ENCODE data around the gene CST11.
"Not testable (repeated sequence)": the region's sequence is repeated elsewhere in the genome, so short reads cannot be mapped to it uniquely, and the experiment has no call there.

DNA sequence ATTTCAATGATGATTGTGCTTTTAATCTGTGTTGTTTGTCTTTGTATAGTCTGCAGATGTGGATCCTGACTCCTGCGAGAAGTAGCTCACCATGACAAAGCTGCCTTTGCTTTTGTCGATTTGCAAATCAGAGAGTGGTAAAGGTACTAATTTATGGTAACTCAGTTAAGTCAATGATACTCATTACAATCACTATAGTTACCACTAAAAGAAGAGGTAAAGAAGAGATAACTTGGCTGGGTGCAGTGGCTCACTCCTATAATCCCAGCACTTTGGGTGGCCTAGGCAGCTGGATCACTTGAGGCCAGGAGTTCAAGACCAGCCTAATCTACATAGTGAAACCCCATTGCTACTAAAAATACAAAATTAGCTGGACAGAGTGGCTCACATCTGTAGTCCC lies 20.6 kb upstream of the CST11 start:
- TF ChIP-seq, protein P1, sequence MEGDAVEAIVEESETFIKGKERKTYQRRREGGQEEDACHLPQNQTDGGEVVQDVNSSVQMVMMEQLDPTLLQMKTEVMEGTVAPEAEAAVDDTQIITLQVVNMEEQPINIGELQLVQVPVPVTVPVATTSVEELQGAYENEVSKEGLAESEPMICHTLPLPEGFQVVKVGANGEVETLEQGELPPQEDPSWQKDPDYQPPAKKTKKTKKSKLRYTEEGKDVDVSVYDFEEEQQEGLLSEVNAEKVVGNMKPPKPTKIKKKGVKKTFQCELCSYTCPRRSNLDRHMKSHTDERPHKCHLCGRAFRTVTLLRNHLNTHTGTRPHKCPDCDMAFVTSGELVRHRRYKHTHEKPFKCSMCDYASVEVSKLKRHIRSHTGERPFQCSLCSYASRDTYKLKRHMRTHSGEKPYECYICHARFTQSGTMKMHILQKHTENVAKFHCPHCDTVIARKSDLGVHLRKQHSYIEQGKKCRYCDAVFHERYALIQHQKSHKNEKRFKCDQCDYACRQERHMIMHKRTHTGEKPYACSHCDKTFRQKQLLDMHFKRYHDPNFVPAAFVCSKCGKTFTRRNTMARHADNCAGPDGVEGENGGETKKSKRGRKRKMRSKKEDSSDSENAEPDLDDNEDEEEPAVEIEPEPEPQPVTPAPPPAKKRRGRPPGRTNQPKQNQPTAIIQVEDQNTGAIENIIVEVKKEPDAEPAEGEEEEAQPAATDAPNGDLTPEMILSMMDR (IDR thresholded peaks at IDR 0.05; ENCODE audit: low read length): not testable (repeated sequence)
- TF ChIP-seq EZH2 (optimal IDR thresholded peaks at IDR 0.05; ENCODE audit: low read depth, low read length); EZH2phosphoT487 (IDR thresholded peaks at IDR 0.05; ENCODE audit: low read length): not testable (repeated sequence)
